PC-9 (cell line): ENCODE results near the gene IL3RA.

ENCODE experiments used
- EZH2 ChIP-seq: fragments of 200-600 bp; sonication (generic); IDR thresholded peaks from 2 replicates; pipeline ENCODE4 v1.8.0; 2017; ENCODE audit warnings: antibody characterized with exemption, low read depth
- TF ChIP-seq, protein P1 (sequence below): fragments of 200-600 bp; sonication (generic); conservative IDR thresholded peaks from 2 replicates; pipeline ENCODE4 v1.6.1; 2017; ENCODE audit warnings: mixed run types, antibody characterized with exemption, mild to moderate bottlenecking, moderate library complexity

GRCh38 chrX:1427756-1428155 lies 91.2 kb downstream of the IL3RA start:
- TF ChIP-seq, protein P1, sequence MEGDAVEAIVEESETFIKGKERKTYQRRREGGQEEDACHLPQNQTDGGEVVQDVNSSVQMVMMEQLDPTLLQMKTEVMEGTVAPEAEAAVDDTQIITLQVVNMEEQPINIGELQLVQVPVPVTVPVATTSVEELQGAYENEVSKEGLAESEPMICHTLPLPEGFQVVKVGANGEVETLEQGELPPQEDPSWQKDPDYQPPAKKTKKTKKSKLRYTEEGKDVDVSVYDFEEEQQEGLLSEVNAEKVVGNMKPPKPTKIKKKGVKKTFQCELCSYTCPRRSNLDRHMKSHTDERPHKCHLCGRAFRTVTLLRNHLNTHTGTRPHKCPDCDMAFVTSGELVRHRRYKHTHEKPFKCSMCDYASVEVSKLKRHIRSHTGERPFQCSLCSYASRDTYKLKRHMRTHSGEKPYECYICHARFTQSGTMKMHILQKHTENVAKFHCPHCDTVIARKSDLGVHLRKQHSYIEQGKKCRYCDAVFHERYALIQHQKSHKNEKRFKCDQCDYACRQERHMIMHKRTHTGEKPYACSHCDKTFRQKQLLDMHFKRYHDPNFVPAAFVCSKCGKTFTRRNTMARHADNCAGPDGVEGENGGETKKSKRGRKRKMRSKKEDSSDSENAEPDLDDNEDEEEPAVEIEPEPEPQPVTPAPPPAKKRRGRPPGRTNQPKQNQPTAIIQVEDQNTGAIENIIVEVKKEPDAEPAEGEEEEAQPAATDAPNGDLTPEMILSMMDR = no peak
- no peak for TF ChIP-seq EZH2
